Naive thymus-derived CD8-positive, alpha-beta T cell (primary cell): ENCODE results near the gene DIP2C. TPM values are rescaled to one million over a fixed set of nuclear protein-coding genes. Genes with fewer than 3 reads are reported as not detected.
"Not testable (repeated sequence)": the region's sequence is repeated elsewhere in the genome, so short reads cannot be mapped to it uniquely, and the experiment has no call there.

Experiments
- ATAC-seq, 2 donors: fragments of 150-1000 bp; cut with Tn5 transposase in 1 of 2; sonication (Bioruptor Pico), chemical (Tn5 transposase) in 1 of 2; 1 replicate in 1 of 2; 2 replicates in 1 of 2; pipeline ENCODE4 v1.10.0; 2021; ENCODE audit warnings: mild to moderate bottlenecking in 2 of 2, moderate library complexity in 2 of 2
- POLR2A ChIA-PET: fragments of 350-600 bp; sonication (Branson Sonifier 250); formaldehyde crosslinking; loops from one replicate; lab custom pipeline; 2021; ENCODE audit warnings: antibody characterized with exemption; lab: Charles Lee
- DNase-seq, 10 donors: peaks; one replicate each; pipeline versions ENCODE4 v3.0.0 to v3.0.0-alpha.2; 2020 to 2022
- H3K27ac Mint-ChIP-seq, 10 donors: one replicate each; pipeline ENCODE4 v1.8.0; 2020 to 2022; ENCODE audit warnings: mild to moderate bottlenecking in 10 of 10, mixed read lengths in 10 of 10, moderate library complexity in 4 of 10, inconsistent platforms in 1 of 10
- H3K27me3 Mint-ChIP-seq, 5 donors: one replicate each; pipeline ENCODE4 v1.8.0; 2021 to 2022; ENCODE audit warnings: mixed read lengths in 5 of 5
- H3K36me3 Mint-ChIP-seq, 3 donors: one replicate each; pipeline ENCODE4 v1.8.0; 2020 to 2022; ENCODE audit warnings: mixed read lengths in 3 of 3, mild to moderate bottlenecking in 2 of 3, inconsistent platforms in 1 of 3
- H3K4me1 Mint-ChIP-seq, 4 donors: one replicate each; pipeline ENCODE4 v1.8.0; 2021 to 2022; ENCODE audit warnings: mixed read lengths in 4 of 4
- H3K4me3 Mint-ChIP-seq, 10 donors: one replicate each; pipeline ENCODE4 v1.8.0; 2020 to 2022; ENCODE audit warnings: mild to moderate bottlenecking in 10 of 10, mixed read lengths in 10 of 10, moderate library complexity in 6 of 10, inconsistent platforms in 1 of 10
- H3K9me3 Mint-ChIP-seq, 9 donors: one replicate each; pipeline ENCODE4 v1.8.0; 2020 to 2022; ENCODE audit warnings: mixed read lengths in 9 of 9, mild to moderate bottlenecking in 3 of 9, inconsistent platforms in 1 of 9, moderate library complexity in 1 of 9
- polyA plus RNA-seq, 3 donors: library from polyadenylated mRNA; unstranded; fragments of 300-500 nt; fragmentation: Illumina TruSeq; gene quantifications; one replicate each; pipeline ENCODE4 v1.2.3, GENCODE V29; 2021
- total RNA-seq, 8 experiments: library from RNA in 2 of 8; stranded (reverse) in 2 of 8; gene quantifications; one replicate each; pipeline ENCODE4 v1.2.3 and lab custom pipeline; 2021 to 2026

Gene DIP2C
- total and polyA plus RNA-seq, 5 experiments from 2014 or later: 0.32 to 3.9 (median 1.2) TPM

GRCh38 chr10:354901-355617 is 334.4 kb downstream of the DIP2C start:
- H3K4me3 Mint-ChIP-seq: no peak overlapping the region
- no peaks in the 10 kb centered on the region for H3K9me3 Mint-ChIP-seq
- POLR2A ChIA-PET: no interaction called here
- H3K27ac Mint-ChIP-seq: peak overlapping the region in 3 of 10 donors; percentile 8 to 77 (median 15)
- no peaks in the 10 kb centered on the region for H3K27me3 Mint-ChIP-seq
- DNase-seq (peak in 1 of 10 donors; percentile 4), ATAC-seq (no peak)
- H3K36me3 Mint-ChIP-seq: peaks cover 0 to 14% (median 3%) of the 10 kb centered on the region in 3 donors
- H3K4me1 Mint-ChIP-seq: peaks cover 12 to 36% (median 24%) of the 10 kb centered on the region in 4 donors

GRCh38 chr10:352476-353235 is 336.8 kb downstream of the DIP2C start:
- H3K9me3 Mint-ChIP-seq: no peaks in the 10 kb centered on the region
- peaks cover 0 to 11% (median 2%) of the 10 kb centered on the region in 3 donors for H3K36me3 Mint-ChIP-seq
- no peaks in the 10 kb centered on the region for H3K27me3 Mint-ChIP-seq
- peak overlapping the region; percentile 66 to 99 (median 92) for H3K27ac Mint-ChIP-seq
- DNase-seq (peak in 6 of 10 donors; percentile 16 to 57 (median 31)), ATAC-seq (peak; percentile 18 to 43)
- H3K4me3 Mint-ChIP-seq: peak overlapping the region; percentile 67 to 90 (median 80)
- H3K4me1 Mint-ChIP-seq: peaks cover 19 to 40% (median 24%) of the 10 kb centered on the region in 4 donors
- POLR2A ChIA-PET: interaction anchor here (1.1 to 2.6 kb wide), 6 partner anchors 12 to 132 kb away, joined by 3 to 12 read pairs (median 8); no protein-coding TSS in a partner anchor

- DNase-seq (peak in 9 of 10 donors; percentile 25 to 81 (median 58)), ATAC-seq (peak; percentile 95 to 96)
- Mint-ChIP-seq H3K9me3 (no peaks in the 10 kb centered on the region), H3K27ac (peak overlapping the region; percentile 66 to 99 (median 92)), H3K36me3 (peaks cover 0 to 11% (median 2%) of the 10 kb centered on the region in 3 donors), H3K27me3 (no peaks in the 10 kb centered on the region), H3K4me1 (peaks cover 20 to 42% (median 24%) of the 10 kb centered on the region in 4 donors), H3K4me3 (peak overlapping the region; percentile 67 to 90 (median 79))
- POLR2A ChIA-PET: interaction anchor here (0.8 to 2.6 kb wide), 6 partner anchors 10 to 133 kb away, joined by 3 to 12 read pairs (median 8); no protein-coding TSS in a partner anchor
These were observed 337.6 kb downstream of the DIP2C start for GRCh38 chr10:351770-352334.

- peak overlapping the region in 6 of 10 donors; percentile 73 to 99 (median 94) for H3K27ac Mint-ChIP-seq
- H3K4me3 Mint-ChIP-seq: peak overlapping the region in 1 of 10 donors; percentile 78
- ATAC-seq (no peak), DNase-seq (peak in 1 of 10 donors; percentile 23)
- H3K27me3 Mint-ChIP-seq: no peaks in the 10 kb centered on the region
- H3K36me3 Mint-ChIP-seq: peaks cover 0 to 11% (median 2%) of the 10 kb centered on the region in 3 donors
- POLR2A ChIA-PET: interaction anchor here (0.8 to 2.6 kb wide), 3 partner anchors 11 to 100 kb away, joined by 3 to 8 read pairs (median 4); no protein-coding TSS in a partner anchor
- peaks cover 20 to 42% (median 24%) of the 10 kb centered on the region in 4 donors for H3K4me1 Mint-ChIP-seq
- H3K9me3 Mint-ChIP-seq: no peaks in the 10 kb centered on the region
These were observed 338.4 kb downstream of the DIP2C start for GRCh38 chr10:350981-351501.

GRCh38 chr10:349081-349480 is 340.4 kb downstream of the DIP2C start:
- POLR2A ChIA-PET: no interaction called here
- Mint-ChIP-seq H3K27me3 (no peaks in the 10 kb centered on the region), H3K36me3 (peaks cover 0 to 3% (median 0%) of the 10 kb centered on the region in 3 donors), H3K27ac (peak overlapping the region in 1 of 10 donors; percentile 46), H3K9me3 (no peaks in the 10 kb centered on the region), H3K4me1 (peaks cover 17 to 41% (median 24%) of the 10 kb centered on the region in 4 donors), H3K4me3 (no peak overlapping the region)
- DNase-seq: peak in 1 of 10 donors; percentile 42
- ATAC-seq: no peak

- POLR2A ChIA-PET: no interaction called here
- no peak overlapping the region for H3K27ac Mint-ChIP-seq
These were observed 341.0 kb downstream of the DIP2C start for GRCh38 chr10:348456-348855.

GRCh38 chr10:347774-348173 is 341.7 kb downstream of the DIP2C start:
- H3K4me1 Mint-ChIP-seq: peaks cover 14 to 30% (median 19%) of the 10 kb centered on the region in 4 donors
- H3K36me3 Mint-ChIP-seq, H3K9me3 Mint-ChIP-seq, ATAC-seq, H3K4me3 Mint-ChIP-seq, POLR2A ChIA-PET, H3K27me3 Mint-ChIP-seq: not testable (repeated sequence)
- H3K27ac Mint-ChIP-seq: peak overlapping the region in 1 of 10 donors; percentile 68
- DNase-seq: peak in 1 of 10 donors; percentile 3

More at GRCh38 chr10:348456-348855, 341.0 kb downstream of the DIP2C start:
- no peak overlapping the region for H3K4me3 Mint-ChIP-seq
- no peaks in the 10 kb centered on the region for H3K27me3 Mint-ChIP-seq
- H3K36me3 Mint-ChIP-seq: peaks cover 0 to 3% (median 0%) of the 10 kb centered on the region in 3 donors
- peaks cover 17 to 35% (median 22%) of the 10 kb centered on the region in 4 donors for H3K4me1 Mint-ChIP-seq
- ATAC-seq: no peak
- H3K9me3 Mint-ChIP-seq: no peaks in the 10 kb centered on the region
- DNase-seq: peak in 1 of 10 donors; percentile 43

GRCh38 chr10:347190-347589 is 342.3 kb downstream of the DIP2C start:
- POLR2A ChIA-PET, ATAC-seq, H3K27me3 Mint-ChIP-seq, H3K36me3 Mint-ChIP-seq, H3K4me3 Mint-ChIP-seq, H3K9me3 Mint-ChIP-seq: not testable (repeated sequence)
- H3K27ac Mint-ChIP-seq: peak overlapping the region in 1 of 10 donors; percentile 68
- peak in 1 of 10 donors; percentile 18 for DNase-seq
- peaks cover 9 to 24% (median 15%) of the 10 kb centered on the region in 4 donors for H3K4me1 Mint-ChIP-seq

GRCh38 chr10:344582-345200 is 344.8 kb downstream of the DIP2C start:
- H3K4me1 Mint-ChIP-seq: peaks cover 0 to 9% (median 3%) of the 10 kb centered on the region in 4 donors
- peak in 1 of 10 donors; percentile 40 for DNase-seq
- peaks cover 0 to 8% (median 0%) of the 10 kb centered on the region in 3 donors for H3K36me3 Mint-ChIP-seq
- no peak for ATAC-seq
- peak overlapping the region in 1 of 10 donors; percentile 14 for H3K27ac Mint-ChIP-seq
- H3K4me3 Mint-ChIP-seq: no peak overlapping the region
- no peaks in the 10 kb centered on the region for H3K9me3 Mint-ChIP-seq
- H3K27me3 Mint-ChIP-seq: no peaks in the 10 kb centered on the region
- POLR2A ChIA-PET: interaction anchor here (1.2 kb wide), 1 partner anchor 11 kb away, joined by 4 read pairs; no protein-coding TSS in a partner anchor

GRCh38 chr10:343231-344220 is 345.9 kb downstream of the DIP2C start:
- DNase-seq: peak in 1 of 10 donors; percentile 46
- Mint-ChIP-seq H3K4me1 (peaks cover 5 to 11% (median 8%) of the 10 kb centered on the region in 4 donors), H3K9me3 (no peaks in the 10 kb centered on the region), H3K4me3 (no peak overlapping the region), H3K36me3 (peaks cover 0 to 8% (median 0%) of the 10 kb centered on the region in 3 donors), H3K27ac (peak overlapping the region in 1 of 10 donors; percentile 49), H3K27me3 (no peaks in the 10 kb centered on the region)
- no peak for ATAC-seq
- POLR2A ChIA-PET: no interaction called here
